ENCODE results near the gene AP3B1.

GRCh38 chr5:78060421-78060820 lies 234.1 kb downstream of the AP3B1 start:
- no peak for TF ChIP-seq CTCF (IDR thresholded peaks at IDR 0.05; ENCODE audit: borderline replicate concordance, extremely low read depth, low read length, poor library complexity, severe bottlenecking)
- TF ChIP-seq EZH2 (IDR thresholded peaks at IDR 0.05; ENCODE audit: borderline replicate concordance, low read depth, low read length, severe bottlenecking): no peak
